Adrenal gland (tissue), 12 donors: Measurements from ENCODE around the gene ADNP2. TPM values are rescaled to one million over a fixed set of nuclear protein-coding genes. Genes with fewer than 3 reads are reported as not detected.

Experiments used
- DNase-seq, 7 donors: peaks; one replicate each; pipeline ENCODE4 v3.0.0-alpha.2; 2019 to 2020
- H3K27ac ChIP-seq, 5 donors: fragments of 200-600 bp; sonication (generic) in 4 of 5; 1 replicate in 3 of 5; 2 replicates in 2 of 5; pipeline versions ENCODE4 v1.5.1 to v1.8.0; 2016 to 2020; ENCODE audit warnings: mild to moderate bottlenecking in 1 of 5
- H3K27me3 ChIP-seq: fragments of 200-600 bp; 2 replicates; pipeline ENCODE4 v1.8.0; 2021
- H3K36me3 ChIP-seq, 2 donors: fragments of 200-600 bp; replicated peaks in 1 of 2; 1 replicate in 1 of 2; 2 replicates in 1 of 2; pipeline versions ENCODE4 v1.5.1 to v1.8.0; 2018 to 2022
- H3K4me1 ChIP-seq, 2 donors: fragments of 200-600 bp; replicated peaks in 1 of 2; 1 replicate in 1 of 2; 2 replicates in 1 of 2; pipeline versions ENCODE4 v1.5.1 to v1.8.0; 2018 to 2021
- H3K4me3 ChIP-seq, 4 donors: fragments of 200-600 bp; sonication (generic) in 3 of 4; one replicate each; pipeline ENCODE4 v1.5.1; 2016 to 2018
- H3K9me3 ChIP-seq, 3 donors: fragments of 200-600 bp; sonication (generic) in 1 of 3; replicated peaks in 1 of 3; 1 replicate in 2 of 3; 2 replicates in 1 of 3; pipeline versions ENCODE4 v1.5.1 to v1.8.0; 2016 to 2021
- CTCF ChIP-seq, 6 experiments: fragments of 450-650 bp in 4 of 6; fragments of 200-600 bp in 2 of 6; sonication (generic) in 1 of 6; IDR thresholded peaks; 1 replicate in 5 of 6; 2 replicates in 1 of 6; pipeline versions ENCODE4 v1.5.1 to v1.8.0; 2016 to 2021; ENCODE audit warnings: antibody characterized with exemption in 6 of 6, mild to moderate bottlenecking in 2 of 6, moderate library complexity in 1 of 6
- POLR2A ChIP-seq, 2 donors: fragments of 450-650 bp; IDR thresholded peaks; one replicate each; pipeline ENCODE4 v1.6.1; 2017; ENCODE audit warnings: antibody characterized with exemption in 2 of 2, mild to moderate bottlenecking in 2 of 2, moderate library complexity in 1 of 2
- WGBS, 4 donors: extraction: QIAGEN DNeasy Blood & Tissue Kit in 2 of 4; methylation state at CpG; one replicate each; pipeline versions ENCODE4 v1.1.5 to v1.1.7; 2013 to 2017; 5-methylcytosine and 5-hydroxymethylcytosine counted together
- intact Hi-C, 2 donors: fragments of 100-400 bp; cut with DNase I; formaldehyde crosslinking; loops; one replicate each; pipeline versions ENCODE4 v1.14.1 to v1.15.0; 2022 to 2023
- polyA plus RNA-seq, 3 donors: library from polyadenylated mRNA; stranded (reverse); fragments of 200-250 nt in 2 of 3; fragments of 350-450 nt in 1 of 3; fragmentation: Illumina TruSeq in 1 of 3; extraction: RNeasy Lipid Tissue Mini Kit (QIAGEN cat#74804) in 1 of 3; gene quantifications; one replicate each; pipeline ENCODE4 v1.2.3, GENCODE V29; 2013 to 2014
- total RNA-seq, 9 donors: library from RNA; depleted of rRNA in 4 of 9; stranded (reverse); fragments of >200 nt in 4 of 9; fragments of 120-200 nt in 1 of 9; fragmentation: NEBNext Ultra II Directional in 1 of 9; extraction: Animal tissue kit (Norgen Biotek cat#: 25700) in 1 of 9; gene quantifications; one replicate each; pipeline versions ENCODE4 v1.1.0 to v1.2.4, GENCODE V29; 2013 to 2023
- donor health status: healthy with polysubstance abuse.
- donor health status: Bipolar disorder and iron deficiency.
- donor health status: DM: yes; HTN: yes; CAD: no.
- donor health status: DM: no; HTN: no; CAD: no.
- donor health status: DM: no; HTN: no; CAD: no.
- donor health status: DM: yes; HTN: yes; CAD: no.

Gene ADNP2
- total and polyA plus RNA-seq, 12 donors, result 4.7 to 18.3 (median 10.7) TPM

- no peak for DNase-seq
- TF ChIP-seq POLR2A (IDR thresholded peaks at IDR 0.05) (no peak), CTCF (IDR thresholded peaks at IDR 0.05) (no peak)
- intact Hi-C loops, result no loop called here
- 93 to 98% (median 94%) methylated on average over 1 of the region's 1 CpG for WGBS, 4 donors
- H3K27me3 ChIP-seq, result no peaks in the 10 kb centered on the region
- H3K9me3 ChIP-seq, result no peaks in the 10 kb centered on the region
- peaks cover 0 to 32% of the 10 kb centered on the region in 2 donors for H3K36me3 ChIP-seq
- H3K4me1 ChIP-seq, result no peaks in the 10 kb centered on the region
- no peak overlapping the region for H3K27ac ChIP-seq
- no peak overlapping the region for H3K4me3 ChIP-seq
Observed at GRCh38 chr18:80135136-80135535, 26.1 kb downstream of the ADNP2 start.

GRCh38 chr18:80136679-80137078 lies 27.6 kb downstream of the ADNP2 start:
- Histone ChIP-seq H3K27me3 (no peaks in the 10 kb centered on the region), H3K27ac (no peak overlapping the region), H3K9me3 (no peaks in the 10 kb centered on the region), H3K4me1 (no peaks in the 10 kb centered on the region), H3K4me3 (no peak overlapping the region), H3K36me3 (peaks cover 0 to 32% of the 10 kb centered on the region in 2 donors)
- 88 to 97% (median 89%) methylated on average over 4 to 8 of the region's 8 CpGs for WGBS, 4 donors
- TF ChIP-seq POLR2A (IDR thresholded peaks at IDR 0.05), result no peak
- no peak for TF ChIP-seq CTCF (IDR thresholded peaks at IDR 0.05)
- intact Hi-C loops, result no loop called here
- DNase-seq, result no peak

- TF ChIP-seq CTCF (IDR thresholded peaks at IDR 0.05) (no peak), POLR2A (IDR thresholded peaks at IDR 0.05) (no peak)
- no peak for DNase-seq
- Histone ChIP-seq H3K4me3 (no peak overlapping the region), H3K27me3 (no peaks in the 10 kb centered on the region), H3K36me3 (peaks cover 0 to 32% of the 10 kb centered on the region in 2 donors), H3K4me1 (no peaks in the 10 kb centered on the region), H3K27ac (no peak overlapping the region), H3K9me3 (no peaks in the 10 kb centered on the region)
- intact Hi-C loops, result no loop called here
- WGBS, 4 donors, result 91 to 99% (median 97%) methylated on average over 6 to 14 of the region's 14 CpGs
Observed at GRCh38 chr18:80137137-80137536, 28.1 kb downstream of the ADNP2 start.

GRCh38 chr18:80137976-80138375 lies 28.9 kb downstream of the ADNP2 start:
- Histone ChIP-seq H3K4me3 (no peak overlapping the region), H3K4me1 (no peaks in the 10 kb centered on the region), H3K9me3 (no peaks in the 10 kb centered on the region), H3K27me3 (no peaks in the 10 kb centered on the region), H3K27ac (no peak overlapping the region), H3K36me3 (peaks cover 0 to 32% of the 10 kb centered on the region in 2 donors)
- whole genome bisulfite sequencing, 4 donors, result 81 to 86% (median 84%) methylated on average over 7 to 12 of the region's 12 CpGs
- no peak for DNase-seq
- intact Hi-C loops, result no loop called here
- TF ChIP-seq POLR2A (IDR thresholded peaks at IDR 0.05) (no peak), CTCF (IDR thresholded peaks at IDR 0.05) (no peak)
